WERI-Rb-1 (cell line): ENCODE results near the gene NEB.
"Not testable (repeated sequence)": the region's sequence is repeated elsewhere in the genome, so short reads cannot be mapped to it uniquely, and the experiment has no call there.

Experiments used
- DNase-seq: peaks from one replicate; pipeline ENCODE4 v3.0.0-alpha.2; 2020
- H3K27ac ChIP-seq: fragments of 250-450 bp; sonication (Bioruptor Pico); 2 replicates; pipeline ENCODE4 v1.5.1; 2020; ENCODE audit warnings: mild to moderate bottlenecking, moderate library complexity
- H3K27me3 ChIP-seq: fragments of 250-450 bp; sonication (Bioruptor Pico); 2 replicates; pipeline ENCODE4 v1.5.1; 2021; ENCODE audit warnings: mild to moderate bottlenecking, low read depth, moderate library complexity; ENCODE audit not compliant: insufficient read depth, severe bottlenecking
- H3K36me3 ChIP-seq: fragments of 250-450 bp; sonication (Bioruptor Pico); 2 replicates; pipeline ENCODE4 v1.5.1; 2020; ENCODE audit warnings: mild to moderate bottlenecking, moderate library complexity
- H3K4me3 ChIP-seq: 2 replicates; pipeline ENCODE4 v1.5.1; 2011; ENCODE audit warnings: low read depth, mild to moderate bottlenecking, control low read depth, low read length
- H3K9me3 ChIP-seq: fragments of 250-450 bp; sonication (Bioruptor Pico); 2 replicates; pipeline ENCODE4 v1.5.1; 2021; ENCODE audit warnings: mild to moderate bottlenecking, moderate library complexity; ENCODE audit not compliant: severe bottlenecking
- CTCF ChIP-seq: IDR thresholded peaks from 2 replicates; pipeline ENCODE4 v1.5.1; 2011; ENCODE audit warnings: low read depth, mild to moderate bottlenecking, control low read depth, inconsistent platforms, low read length

NEB gene

GRCh38 chr2:151711025-151711424 lies 23.3 kb downstream of the NEB start:
- no peak overlapping the region for H3K27ac ChIP-seq
- no peak overlapping the region for H3K4me3 ChIP-seq
- H3K36me3 ChIP-seq: no peaks in the 10 kb centered on the region
- H3K27me3 ChIP-seq: no peaks in the 10 kb centered on the region
- no peak for DNase-seq
- TF ChIP-seq CTCF: no peak
- H3K9me3 ChIP-seq: no peaks in the 10 kb centered on the region

GRCh38 chr2:151708788-151709187 lies 25.5 kb downstream of the NEB start:
- Histone ChIP-seq H3K27me3 (no peaks in the 10 kb centered on the region), H3K36me3 (no peaks in the 10 kb centered on the region), H3K4me3 (no peak overlapping the region), H3K27ac (no peak overlapping the region), H3K9me3 (no peaks in the 10 kb centered on the region)
- no peak for DNase-seq
- TF ChIP-seq CTCF: no peak

DNA sequence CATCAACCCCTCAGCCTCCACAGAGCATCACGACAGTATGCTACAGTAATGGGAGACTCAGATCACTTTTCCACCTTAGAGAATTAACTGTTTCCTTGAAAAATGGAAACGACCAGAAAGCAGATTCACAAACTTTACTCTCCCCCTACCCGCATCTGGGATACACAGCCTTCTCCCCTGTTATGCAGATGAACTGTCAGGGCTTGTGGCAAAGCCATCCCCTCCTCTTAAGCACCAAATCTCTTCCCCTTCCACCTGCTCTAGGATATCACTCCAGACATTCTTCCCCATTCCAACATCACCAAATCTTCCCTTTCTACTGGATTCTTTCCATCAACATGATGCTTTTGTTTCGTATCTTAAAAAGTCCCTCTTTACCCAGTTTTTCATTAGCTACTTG lies 26.4 kb downstream of the NEB start:
- TF ChIP-seq CTCF: no peak
- Histone ChIP-seq H3K27ac (no peak overlapping the region), H3K36me3 (no peaks in the 10 kb centered on the region), H3K4me3 (no peak overlapping the region), H3K9me3 (no peaks in the 10 kb centered on the region), H3K27me3 (no peaks in the 10 kb centered on the region)
- no peak for DNase-seq

- not testable (repeated sequence) for H3K27ac ChIP-seq, H3K36me3 ChIP-seq, H3K9me3 ChIP-seq, H3K4me3 ChIP-seq, H3K27me3 ChIP-seq, DNase-seq
Measured at GRCh38 chr2:151704480-151704961, 29.8 kb downstream of the NEB start.

DNA sequence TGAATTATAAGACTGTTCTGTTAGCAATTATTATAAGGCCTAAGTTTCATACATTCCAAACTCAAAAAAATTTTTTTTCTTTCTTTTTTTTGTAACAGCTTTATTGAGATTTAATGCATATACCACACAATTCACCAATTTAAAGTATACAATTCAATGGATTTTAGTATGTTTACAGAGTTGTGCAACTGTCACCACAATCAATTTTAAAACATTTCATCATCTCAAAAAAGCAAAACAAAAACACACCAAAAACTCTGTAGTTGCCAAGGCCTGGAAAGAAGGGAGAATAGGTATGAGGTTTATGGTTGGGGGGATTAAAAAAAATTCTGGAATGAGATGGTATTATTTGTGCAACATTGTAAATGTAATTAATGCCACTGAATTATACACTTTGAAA lies 36.1 kb downstream of the NEB start:
- not testable (repeated sequence) for H3K27me3 ChIP-seq, H3K9me3 ChIP-seq, H3K4me3 ChIP-seq, H3K27ac ChIP-seq, H3K36me3 ChIP-seq, DNase-seq

- DNase-seq: no peak
- no peaks in the 10 kb centered on the region for H3K27me3 ChIP-seq
- no peaks in the 10 kb centered on the region for H3K9me3 ChIP-seq
Measured at GRCh38 chr2:151695778-151696177, 38.5 kb downstream of the NEB start.

More at GRCh38 chr2:151695778-151696177, 38.5 kb downstream of the NEB start:
- no peak for TF ChIP-seq CTCF
- Histone ChIP-seq H3K4me3 (no peak overlapping the region), H3K27ac (no peak overlapping the region), H3K36me3 (no peaks in the 10 kb centered on the region)
